Fibroblast of lung (primary cell): ENCODE results near the gene PPP1R16B.

Experiments
- EZH2 ChIP-seq: IDR thresholded peaks from 2 replicates; pipeline ENCODE4 v1.5.1; 2012; ENCODE audit warnings: low read length, control low read depth, mild to moderate bottlenecking; ENCODE audit errors: missing control alignments
- TF ChIP-seq, protein P1 (sequence below), 2 donors: IDR thresholded peaks in 1 of 2; conservative IDR thresholded peaks in 1 of 2; 1 replicate in 1 of 2; 2 replicates in 1 of 2; pipeline ENCODE4 v1.5.1; 2011 to 2012; ENCODE audit warnings: low read length in 2 of 2, control low read depth in 1 of 2, inconsistent platforms in 1 of 2, low read depth in 1 of 2, mild to moderate bottlenecking in 1 of 2

DNA sequence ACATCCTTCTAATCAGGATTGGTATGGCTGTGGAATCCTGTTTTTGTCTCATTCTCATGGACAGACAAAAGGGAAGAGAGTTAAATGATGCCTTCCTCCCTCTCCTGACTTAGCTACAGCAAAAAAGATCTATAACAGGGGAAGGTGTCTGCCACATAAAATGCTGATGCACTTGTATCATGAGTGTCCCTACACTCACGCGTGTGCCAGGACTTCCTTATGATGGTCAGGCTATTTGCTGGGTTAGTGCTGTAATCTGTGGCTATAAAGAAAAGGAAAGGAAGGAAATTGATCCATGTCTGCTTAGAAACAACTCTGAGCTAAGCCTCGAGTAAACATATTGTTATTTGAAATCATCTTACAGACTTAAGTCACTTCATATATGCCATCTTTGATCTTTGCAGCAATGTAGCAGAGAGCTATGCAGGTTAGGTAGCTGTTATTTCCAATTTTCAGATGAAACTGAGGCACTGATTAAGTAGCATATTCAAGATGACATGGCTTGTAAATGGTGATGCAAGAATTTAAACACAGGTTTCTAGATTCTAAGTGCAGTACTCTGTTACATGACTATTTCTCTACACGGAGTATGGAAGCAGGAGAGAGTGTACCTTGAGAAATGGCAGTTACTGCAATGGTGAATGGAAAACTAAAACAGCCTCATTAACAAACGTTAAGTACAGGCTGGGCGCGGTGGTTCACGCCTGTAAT is 148.3 kb downstream of the PPP1R16B start:
- TF ChIP-seq, protein P1, sequence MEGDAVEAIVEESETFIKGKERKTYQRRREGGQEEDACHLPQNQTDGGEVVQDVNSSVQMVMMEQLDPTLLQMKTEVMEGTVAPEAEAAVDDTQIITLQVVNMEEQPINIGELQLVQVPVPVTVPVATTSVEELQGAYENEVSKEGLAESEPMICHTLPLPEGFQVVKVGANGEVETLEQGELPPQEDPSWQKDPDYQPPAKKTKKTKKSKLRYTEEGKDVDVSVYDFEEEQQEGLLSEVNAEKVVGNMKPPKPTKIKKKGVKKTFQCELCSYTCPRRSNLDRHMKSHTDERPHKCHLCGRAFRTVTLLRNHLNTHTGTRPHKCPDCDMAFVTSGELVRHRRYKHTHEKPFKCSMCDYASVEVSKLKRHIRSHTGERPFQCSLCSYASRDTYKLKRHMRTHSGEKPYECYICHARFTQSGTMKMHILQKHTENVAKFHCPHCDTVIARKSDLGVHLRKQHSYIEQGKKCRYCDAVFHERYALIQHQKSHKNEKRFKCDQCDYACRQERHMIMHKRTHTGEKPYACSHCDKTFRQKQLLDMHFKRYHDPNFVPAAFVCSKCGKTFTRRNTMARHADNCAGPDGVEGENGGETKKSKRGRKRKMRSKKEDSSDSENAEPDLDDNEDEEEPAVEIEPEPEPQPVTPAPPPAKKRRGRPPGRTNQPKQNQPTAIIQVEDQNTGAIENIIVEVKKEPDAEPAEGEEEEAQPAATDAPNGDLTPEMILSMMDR (conservative IDR thresholded peaks at IDR 0.05 in 1 of 2, IDR thresholded peaks at IDR 0.05 in 1 of 2; ENCODE audit: low read depth in 1 of 2, low read length in 2 of 2), result no peak
- no peak for TF ChIP-seq EZH2
